ENCODE measurements around the gene CAPZA3.

DNA sequence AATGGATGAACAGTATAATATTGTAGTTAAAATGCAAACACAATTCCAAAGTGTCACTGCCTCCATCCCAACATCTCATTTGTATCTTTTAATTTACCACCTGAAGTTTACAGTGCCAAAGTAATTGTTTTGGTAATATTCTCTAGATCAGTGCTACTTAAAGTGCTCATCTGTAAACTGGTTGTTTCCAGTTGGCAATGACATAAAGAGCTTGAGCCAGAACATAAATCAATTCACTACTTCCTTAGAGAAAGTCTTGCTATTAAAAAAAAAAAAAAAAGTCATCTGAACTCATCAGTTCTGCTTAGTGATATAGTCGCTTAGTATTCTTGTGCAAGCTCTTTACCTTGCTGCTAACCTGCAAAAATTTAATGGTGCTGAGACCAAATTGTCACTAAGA, 16.5 kb upstream of the CAPZA3 start:
- TF ChIP-seq, protein P1, sequence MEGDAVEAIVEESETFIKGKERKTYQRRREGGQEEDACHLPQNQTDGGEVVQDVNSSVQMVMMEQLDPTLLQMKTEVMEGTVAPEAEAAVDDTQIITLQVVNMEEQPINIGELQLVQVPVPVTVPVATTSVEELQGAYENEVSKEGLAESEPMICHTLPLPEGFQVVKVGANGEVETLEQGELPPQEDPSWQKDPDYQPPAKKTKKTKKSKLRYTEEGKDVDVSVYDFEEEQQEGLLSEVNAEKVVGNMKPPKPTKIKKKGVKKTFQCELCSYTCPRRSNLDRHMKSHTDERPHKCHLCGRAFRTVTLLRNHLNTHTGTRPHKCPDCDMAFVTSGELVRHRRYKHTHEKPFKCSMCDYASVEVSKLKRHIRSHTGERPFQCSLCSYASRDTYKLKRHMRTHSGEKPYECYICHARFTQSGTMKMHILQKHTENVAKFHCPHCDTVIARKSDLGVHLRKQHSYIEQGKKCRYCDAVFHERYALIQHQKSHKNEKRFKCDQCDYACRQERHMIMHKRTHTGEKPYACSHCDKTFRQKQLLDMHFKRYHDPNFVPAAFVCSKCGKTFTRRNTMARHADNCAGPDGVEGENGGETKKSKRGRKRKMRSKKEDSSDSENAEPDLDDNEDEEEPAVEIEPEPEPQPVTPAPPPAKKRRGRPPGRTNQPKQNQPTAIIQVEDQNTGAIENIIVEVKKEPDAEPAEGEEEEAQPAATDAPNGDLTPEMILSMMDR (IDR thresholded peaks at IDR 0.05; ENCODE audit: borderline replicate concordance, extremely low read depth, low read length, poor library complexity, severe bottlenecking), result no peak
- TF ChIP-seq EZH2 (IDR thresholded peaks at IDR 0.05; ENCODE audit: borderline replicate concordance, low read depth, low read length, severe bottlenecking), result no peak

All from DND-41 (cell line).